ENCODE data around the gene RPS8. TPM values are rescaled to one million over a fixed set of nuclear protein-coding genes. Genes with fewer than 3 reads are reported as not detected.
"Not testable (repeated sequence)": the region's sequence is repeated elsewhere in the genome, so short reads cannot be mapped to it uniquely, and the experiment has no call there.

RPS8 gene
- total RNA-seq, 2 donors from 2014 or later = 1,070 to 1,127 TPM

DNA sequence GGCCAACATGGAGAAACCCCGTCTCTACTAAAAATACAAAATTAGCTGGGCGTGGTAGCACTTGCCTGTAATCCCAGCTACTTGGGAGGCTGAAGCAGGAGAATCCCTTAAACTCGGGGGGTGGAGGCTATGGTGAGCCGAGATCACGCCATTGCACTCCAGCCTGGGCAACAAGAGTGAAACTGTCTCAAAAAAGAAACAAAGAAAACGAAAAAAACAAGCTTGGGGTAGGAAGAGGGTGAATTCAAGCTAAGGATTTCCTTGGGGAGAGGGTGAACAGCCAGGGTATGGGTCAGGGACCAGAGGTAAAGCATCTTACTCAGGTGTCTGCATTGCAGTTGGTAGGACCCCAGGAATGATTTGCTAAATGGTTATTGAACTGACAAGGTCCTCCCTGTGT, 8.9 kb upstream of the RPS8 start:
- not testable (repeated sequence) for H3K27ac Mint-ChIP-seq; H3K4me1 Mint-ChIP-seq (ENCODE audit: low read depth in 2 of 2); H3K36me3 Mint-ChIP-seq; H3K9me3 Mint-ChIP-seq; H3K4me3 Mint-ChIP-seq; ATAC-seq; H3K27me3 Mint-ChIP-seq; DNase-seq (ENCODE audit: low spot score)

DNA sequence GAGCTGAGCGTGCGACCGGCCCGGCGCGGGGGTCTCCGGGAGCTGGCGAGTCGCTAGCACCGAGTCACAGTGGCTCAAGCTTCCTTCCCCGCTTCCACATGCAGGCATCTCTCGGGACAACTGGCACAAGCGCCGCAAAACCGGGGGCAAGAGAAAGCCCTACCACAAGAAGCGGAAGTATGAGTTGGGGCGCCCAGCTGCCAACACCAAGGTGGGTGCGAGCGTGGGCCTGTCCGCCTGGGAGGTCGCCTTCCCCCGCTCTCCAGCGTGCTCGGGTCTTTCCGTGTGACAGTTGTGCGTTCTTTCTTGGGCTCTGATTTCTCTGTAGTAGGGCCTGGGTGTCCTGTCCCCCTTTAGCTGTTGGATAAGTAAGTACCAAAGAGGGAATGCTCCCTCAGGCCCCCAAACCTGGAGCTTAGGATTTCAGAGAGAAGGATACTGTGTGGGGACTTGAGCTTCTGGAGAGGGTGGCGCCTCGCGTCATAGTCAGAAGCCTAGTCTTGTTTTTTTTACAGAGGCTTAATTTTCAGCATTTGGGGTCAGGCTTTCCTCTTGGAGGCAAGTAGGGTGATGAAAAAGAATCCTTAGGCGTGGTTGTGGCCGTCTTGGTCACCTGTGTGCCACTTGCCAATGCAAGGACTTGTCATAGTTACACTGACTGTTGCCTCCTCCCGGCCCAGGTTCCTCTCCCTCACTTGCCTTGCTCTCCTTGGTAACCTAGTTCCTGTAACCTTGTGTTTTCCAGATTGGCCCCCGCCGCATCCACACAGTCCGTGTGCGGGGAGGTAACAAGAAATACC, 790 bp downstream of the RPS8 start:
- ATAC-seq (peak; percentile 46 to 53), DNase-seq (ENCODE audit: low spot score) (peak; percentile 62)
- peak overlapping the region; percentile 97 for H3K4me3 Mint-ChIP-seq
- peaks cover 35% of the 10 kb centered on the region for H3K36me3 Mint-ChIP-seq
- peak overlapping the region; percentile 93 to 95 for H3K27ac Mint-ChIP-seq
- no peaks in the 10 kb centered on the region for H3K9me3 Mint-ChIP-seq
- H3K4me1 Mint-ChIP-seq (ENCODE audit: low read depth in 2 of 2) = peaks cover 33 to 39% of the 10 kb centered on the region in 2 donors
- no peaks in the 10 kb centered on the region for H3K27me3 Mint-ChIP-seq

DNA sequence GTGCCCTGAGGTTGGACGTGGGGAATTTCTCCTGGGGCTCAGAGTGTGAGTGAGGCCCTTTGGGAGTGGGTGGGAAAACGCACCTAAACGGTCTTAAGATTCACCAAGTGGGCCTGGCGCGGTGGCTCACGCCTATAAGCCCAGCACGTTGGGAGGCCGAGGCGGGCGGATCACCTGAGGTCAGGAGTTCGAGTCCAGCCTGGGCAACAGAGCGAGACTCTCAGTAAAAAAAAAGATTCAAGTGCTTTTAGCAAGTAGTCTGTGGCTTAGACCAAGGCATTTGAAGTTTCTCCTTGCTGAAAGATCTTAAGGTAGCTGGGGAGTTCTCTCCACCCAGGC, 1.4 kb downstream of the RPS8 start:
- Mint-ChIP-seq H3K36me3 (peaks cover 41% of the 10 kb centered on the region), H3K27me3 (no peaks in the 10 kb centered on the region), H3K4me1 (ENCODE audit: low read depth in 2 of 2) (peaks cover 38 to 45% of the 10 kb centered on the region in 2 donors), H3K27ac (peak overlapping the region; percentile 93 to 95), H3K9me3 (no peaks in the 10 kb centered on the region), H3K4me3 (peak overlapping the region; percentile 97)
- ATAC-seq (no peak), DNase-seq (ENCODE audit: low spot score) (peak; percentile 60)

DNA sequence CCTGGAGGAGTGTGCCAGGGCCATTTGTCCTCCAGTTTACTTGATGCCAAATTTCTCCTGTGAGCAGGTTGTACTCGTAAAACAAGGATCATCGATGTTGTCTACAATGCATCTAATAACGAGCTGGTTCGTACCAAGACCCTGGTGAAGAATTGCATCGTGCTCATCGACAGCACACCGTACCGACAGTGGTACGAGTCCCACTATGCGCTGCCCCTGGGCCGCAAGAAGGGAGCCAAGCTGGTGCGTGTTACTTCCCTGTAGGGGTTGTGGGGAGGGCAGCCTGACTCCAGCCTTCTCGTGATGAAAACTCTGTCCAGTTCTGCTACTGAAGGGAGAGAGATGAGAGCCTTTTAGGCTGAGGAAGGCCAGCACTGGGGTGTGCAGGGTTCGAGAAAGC, 2.2 kb downstream of the RPS8 start:
- H3K4me3 Mint-ChIP-seq = peak overlapping the region; percentile 97
- H3K27ac Mint-ChIP-seq = peak overlapping the region; percentile 93 to 95
- DNase-seq (ENCODE audit: low spot score) = peak; percentile 16
- no peaks in the 10 kb centered on the region for H3K9me3 Mint-ChIP-seq
- no peak for ATAC-seq
- peaks cover 42% of the 10 kb centered on the region for H3K36me3 Mint-ChIP-seq
- H3K4me1 Mint-ChIP-seq (ENCODE audit: low read depth in 2 of 2) = peaks cover 38 to 45% of the 10 kb centered on the region in 2 donors
- H3K27me3 Mint-ChIP-seq = no peaks in the 10 kb centered on the region

DNA sequence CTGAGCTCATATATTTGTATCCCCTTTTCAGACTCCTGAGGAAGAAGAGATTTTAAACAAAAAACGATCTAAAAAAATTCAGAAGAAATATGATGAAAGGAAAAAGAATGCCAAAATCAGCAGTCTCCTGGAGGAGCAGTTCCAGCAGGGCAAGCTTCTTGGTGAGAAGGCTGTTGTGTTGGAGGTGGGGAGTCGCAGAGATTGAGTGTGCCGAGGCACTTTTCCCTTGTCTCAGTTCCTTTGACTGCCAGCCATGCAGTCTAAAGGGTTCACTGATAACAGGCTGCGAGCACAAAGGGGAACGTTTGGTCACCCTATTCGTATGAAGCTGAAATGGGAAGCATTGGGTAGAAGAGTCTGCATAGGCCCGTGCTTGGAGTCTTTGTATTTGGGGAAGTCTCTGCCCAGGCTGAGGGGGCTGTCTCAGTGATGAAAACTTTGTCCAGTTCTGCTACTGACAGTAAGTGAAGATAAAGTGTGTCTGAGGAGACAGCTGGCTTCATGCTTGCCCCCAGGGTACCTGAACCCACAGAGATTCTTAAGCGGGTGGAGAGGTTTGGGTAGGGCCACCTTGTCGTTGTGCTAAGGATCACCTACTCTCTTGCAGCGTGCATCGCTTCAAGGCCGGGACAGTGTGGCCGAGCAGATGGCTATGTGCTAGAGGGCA, 2.8 kb downstream of the RPS8 start:
- H3K9me3 Mint-ChIP-seq = no peaks in the 10 kb centered on the region
- peak overlapping the region; percentile 93 to 95 for H3K27ac Mint-ChIP-seq
- H3K4me1 Mint-ChIP-seq (ENCODE audit: low read depth in 2 of 2) = peaks cover 38 to 45% of the 10 kb centered on the region in 2 donors
- no peak for ATAC-seq
- peaks cover 42% of the 10 kb centered on the region for H3K36me3 Mint-ChIP-seq
- no peaks in the 10 kb centered on the region for H3K27me3 Mint-ChIP-seq
- peak overlapping the region; percentile 97 for H3K4me3 Mint-ChIP-seq
- peak; percentile 25 for DNase-seq (ENCODE audit: low spot score)

DNA sequence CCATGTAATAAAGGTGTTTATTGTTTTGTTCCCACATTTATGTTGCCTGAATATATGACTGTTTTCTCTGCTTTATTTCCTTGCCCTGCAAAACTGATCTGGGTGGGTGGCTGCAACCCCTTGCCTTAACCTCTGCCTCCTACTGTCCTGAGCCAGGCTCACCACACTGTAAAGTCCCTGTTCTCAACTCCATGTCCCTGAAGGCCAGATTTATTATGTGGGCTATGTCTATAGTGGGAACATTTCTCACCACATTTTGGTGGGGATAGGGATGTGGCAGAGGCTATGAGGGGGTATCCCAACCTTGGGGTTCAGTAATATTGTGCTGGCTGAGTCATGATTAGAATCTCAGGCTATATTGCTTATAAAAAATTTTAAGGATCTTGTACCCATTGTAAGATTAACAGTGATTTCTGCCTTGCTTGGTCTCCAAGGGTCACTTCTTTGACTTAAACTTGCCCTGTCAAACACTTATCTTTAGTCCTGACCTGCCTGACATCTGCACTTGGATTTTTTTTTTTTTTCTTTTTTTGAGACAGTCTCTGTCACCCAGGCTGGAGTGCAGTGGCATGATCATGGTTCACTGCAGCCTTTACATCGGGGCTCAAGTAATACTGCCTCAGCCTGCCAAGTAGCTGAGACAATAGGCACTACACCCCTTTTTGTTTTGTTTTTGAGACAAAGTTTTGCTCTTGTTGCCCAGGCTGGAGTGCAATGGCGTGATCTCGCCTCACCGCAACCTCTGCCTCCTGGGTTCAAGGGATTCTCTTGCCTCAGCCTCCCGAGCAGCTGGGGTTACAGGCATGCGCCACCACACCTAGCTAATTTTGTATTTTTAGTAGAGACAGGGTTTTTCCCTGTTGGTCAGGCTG, 3.6 kb downstream of the RPS8 start:
- no peaks in the 10 kb centered on the region for H3K9me3 Mint-ChIP-seq
- no peaks in the 10 kb centered on the region for H3K27me3 Mint-ChIP-seq
- H3K36me3 Mint-ChIP-seq = peaks cover 42% of the 10 kb centered on the region
- ATAC-seq (no peak), DNase-seq (ENCODE audit: low spot score) (peak; percentile 16)
- peaks cover 42 to 51% of the 10 kb centered on the region in 2 donors for H3K4me1 Mint-ChIP-seq (ENCODE audit: low read depth in 2 of 2)
- peak overlapping the region; percentile 75 for H3K4me3 Mint-ChIP-seq
- peak overlapping the region; percentile 45 to 95 for H3K27ac Mint-ChIP-seq

DNA sequence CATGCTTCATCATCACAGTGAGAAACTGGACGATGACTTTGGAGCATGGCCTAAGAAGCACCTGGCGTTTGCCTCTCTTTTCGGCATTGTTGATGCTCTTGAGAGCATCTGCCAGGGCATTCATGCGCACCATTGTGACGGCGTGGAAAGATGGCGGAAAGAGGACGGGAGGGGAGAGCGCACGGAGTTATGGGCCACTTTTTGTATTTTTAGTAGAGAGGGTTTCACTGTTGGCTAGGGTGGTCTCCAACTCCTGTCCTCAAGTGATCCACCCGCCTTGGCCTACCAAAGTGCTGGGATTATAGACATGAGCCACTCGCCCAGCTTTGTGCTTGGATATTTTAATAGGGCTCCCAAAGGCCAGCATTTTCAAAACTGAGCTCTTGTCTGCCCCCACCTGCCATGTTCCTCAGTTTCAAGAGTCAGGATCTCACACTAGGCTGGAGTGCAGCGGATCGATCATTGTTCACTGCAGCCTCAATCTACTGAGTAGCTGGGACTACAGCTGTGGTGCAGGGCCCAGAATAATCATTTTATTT, 5.3 kb downstream of the RPS8 start:
- no peak for ATAC-seq
- no peak overlapping the region for H3K4me3 Mint-ChIP-seq
- H3K4me1 Mint-ChIP-seq (ENCODE audit: low read depth in 2 of 2) = peaks cover 43 to 52% of the 10 kb centered on the region in 2 donors
- H3K36me3 Mint-ChIP-seq = peaks cover 38% of the 10 kb centered on the region
- DNase-seq (ENCODE audit: low spot score) = no peak
- H3K9me3 Mint-ChIP-seq = no peaks in the 10 kb centered on the region
- no peak overlapping the region for H3K27ac Mint-ChIP-seq
- H3K27me3 Mint-ChIP-seq = no peaks in the 10 kb centered on the region

DNA sequence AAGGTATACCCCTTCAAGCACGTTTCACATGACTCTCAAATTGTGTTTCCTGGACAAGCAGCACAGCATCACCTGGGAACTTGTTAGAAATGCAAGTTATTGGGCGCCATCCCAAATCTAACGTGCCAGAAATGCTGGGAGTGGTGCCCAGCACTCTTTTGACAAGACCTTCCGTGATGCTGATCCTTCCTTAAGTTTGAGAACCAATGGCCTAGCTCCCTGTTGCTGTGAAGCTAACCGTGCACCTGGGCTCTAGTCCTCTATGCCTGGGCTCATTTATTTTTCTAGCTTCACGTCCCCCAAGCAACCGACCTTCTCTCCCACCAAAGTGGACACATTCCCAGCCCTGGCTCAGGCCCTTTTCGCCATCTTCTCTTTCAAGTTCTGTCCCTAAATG, 8.4 kb downstream of the RPS8 start:
- no peak for ATAC-seq
- no peak for DNase-seq (ENCODE audit: low spot score)
- no peaks in the 10 kb centered on the region for H3K9me3 Mint-ChIP-seq
- peak overlapping the region; percentile 76 for H3K4me3 Mint-ChIP-seq
- H3K27ac Mint-ChIP-seq = peak overlapping the region; percentile 43 to 53
- H3K36me3 Mint-ChIP-seq = peaks cover 20% of the 10 kb centered on the region
- H3K4me1 Mint-ChIP-seq (ENCODE audit: low read depth in 2 of 2) = peaks cover 28 to 30% of the 10 kb centered on the region in 2 donors
- no peaks in the 10 kb centered on the region for H3K27me3 Mint-ChIP-seq

DNA sequence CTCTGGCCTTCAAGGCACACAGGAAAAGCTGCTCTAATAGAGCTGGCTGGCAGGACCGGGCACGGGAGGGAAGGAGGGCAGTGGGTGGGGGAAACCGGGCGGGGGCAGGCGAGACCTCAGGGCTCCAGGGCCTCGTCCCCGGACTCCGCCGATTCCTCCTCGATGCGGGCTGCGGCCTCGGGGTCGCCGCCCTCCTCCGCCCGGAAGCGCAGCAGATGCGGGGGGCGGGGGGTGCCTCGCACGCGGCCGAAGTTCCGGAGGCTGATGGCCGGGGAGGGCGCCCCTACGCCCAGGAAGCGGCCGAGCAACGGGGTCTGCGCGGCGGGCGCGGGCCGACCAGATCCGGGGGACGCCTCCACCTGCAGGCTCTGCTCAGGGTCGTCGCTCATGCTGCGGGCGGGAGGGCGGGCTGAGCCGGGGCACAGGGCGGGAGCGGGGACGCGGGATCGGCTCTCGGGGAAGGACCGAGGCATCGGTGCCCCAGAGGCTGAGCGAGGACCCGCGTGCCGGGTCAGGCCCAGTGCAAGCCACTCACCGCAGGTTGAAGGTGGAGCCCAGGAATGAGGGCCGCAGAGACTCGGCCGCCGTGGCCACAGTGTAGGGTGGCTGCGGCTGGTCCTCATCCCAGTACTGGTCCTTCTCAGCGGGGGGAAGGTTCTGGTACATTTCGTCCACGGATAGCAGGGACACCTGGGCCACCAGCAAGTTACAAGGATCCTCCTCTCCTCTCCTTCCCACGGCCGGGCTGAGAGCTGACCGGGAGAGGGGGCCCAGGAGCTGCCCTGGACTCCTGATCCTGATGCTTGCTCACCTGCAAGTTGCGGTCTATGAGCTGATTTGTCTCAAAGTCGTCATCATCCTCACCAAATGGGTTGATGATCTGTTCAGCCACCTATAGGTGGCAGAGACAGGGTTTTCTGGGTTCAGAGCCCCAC, 9.0 kb downstream of the RPS8 start:
- Mint-ChIP-seq H3K27me3 (no peaks in the 10 kb centered on the region), H3K9me3 (no peaks in the 10 kb centered on the region), H3K4me3 (peak overlapping the region; percentile 76), H3K27ac (peak overlapping the region; percentile 51 to 85), H3K4me1 (ENCODE audit: low read depth in 2 of 2) (peaks cover 26 to 28% of the 10 kb centered on the region in 2 donors), H3K36me3 (peaks cover 15% of the 10 kb centered on the region)
- DNase-seq (ENCODE audit: low spot score) = no peak
- peak; percentile 61 to 64 for ATAC-seq

DNA sequence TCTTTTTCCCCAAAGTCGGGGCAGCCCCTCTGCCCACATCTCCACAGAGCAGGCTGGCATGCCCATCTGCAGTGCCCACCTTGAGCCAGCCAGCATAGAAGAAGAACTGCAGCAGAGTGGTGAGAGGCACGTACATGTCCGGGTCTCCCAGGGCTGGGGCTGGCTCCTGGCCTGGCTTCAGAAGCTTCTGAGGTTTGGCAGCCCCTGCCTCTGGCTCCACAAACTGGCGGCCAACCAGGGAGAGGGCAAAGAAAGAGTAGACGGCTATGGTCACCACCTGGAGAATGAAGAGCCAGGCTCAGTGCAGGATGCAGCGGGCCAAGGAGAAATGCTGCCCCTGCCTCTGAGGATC, 9.7 kb downstream of the RPS8 start:
- H3K36me3 Mint-ChIP-seq = peaks cover 15% of the 10 kb centered on the region
- DNase-seq (ENCODE audit: low spot score) = no peak
- H3K27me3 Mint-ChIP-seq = no peaks in the 10 kb centered on the region
- peaks cover 26 to 28% of the 10 kb centered on the region in 2 donors for H3K4me1 Mint-ChIP-seq (ENCODE audit: low read depth in 2 of 2)
- no peaks in the 10 kb centered on the region for H3K9me3 Mint-ChIP-seq
- ATAC-seq = no peak
- peak overlapping the region; percentile 70 for H3K4me3 Mint-ChIP-seq
- H3K27ac Mint-ChIP-seq = peak overlapping the region; percentile 51 to 85

DNA sequence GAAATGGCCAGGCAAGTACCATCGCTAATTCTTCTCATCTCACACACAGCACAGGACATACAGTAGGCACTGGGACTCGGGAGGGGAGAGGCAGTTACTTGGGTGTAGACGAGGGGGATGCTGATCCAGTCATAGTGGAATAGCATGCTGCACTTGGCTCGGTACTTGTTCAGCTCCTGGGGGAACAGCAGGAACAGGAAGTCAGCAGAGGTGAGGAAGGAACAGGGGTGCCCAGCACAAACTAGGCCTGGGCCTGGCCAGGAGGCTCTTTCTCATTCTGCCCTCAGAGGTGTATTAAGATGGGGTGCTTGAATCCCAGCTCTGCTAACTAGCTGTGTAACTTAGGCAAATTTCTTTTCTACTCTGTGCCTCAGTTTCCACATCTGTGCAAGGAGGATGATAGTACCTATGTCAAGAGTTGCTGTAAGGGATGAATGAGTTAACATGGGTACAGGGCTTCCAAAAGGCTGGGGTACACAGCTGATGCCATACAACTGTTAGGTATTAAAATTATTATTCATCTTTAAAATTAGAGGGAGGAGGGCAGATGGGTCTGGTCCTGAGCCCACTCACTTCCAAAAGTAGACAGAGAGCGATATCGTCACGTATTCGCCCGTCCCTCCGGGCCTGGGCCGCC, 10.3 kb downstream of the RPS8 start:
- Mint-ChIP-seq H3K27me3 (no peaks in the 10 kb centered on the region), H3K4me1 (ENCODE audit: low read depth in 2 of 2) (peaks cover 24 to 28% of the 10 kb centered on the region in 2 donors), H3K4me3 (peak overlapping the region; percentile 70), H3K27ac (peak overlapping the region; percentile 51 to 85), H3K36me3 (peaks cover 9% of the 10 kb centered on the region), H3K9me3 (no peaks in the 10 kb centered on the region)
- no peak for ATAC-seq
- DNase-seq (ENCODE audit: low spot score) = no peak

DNA sequence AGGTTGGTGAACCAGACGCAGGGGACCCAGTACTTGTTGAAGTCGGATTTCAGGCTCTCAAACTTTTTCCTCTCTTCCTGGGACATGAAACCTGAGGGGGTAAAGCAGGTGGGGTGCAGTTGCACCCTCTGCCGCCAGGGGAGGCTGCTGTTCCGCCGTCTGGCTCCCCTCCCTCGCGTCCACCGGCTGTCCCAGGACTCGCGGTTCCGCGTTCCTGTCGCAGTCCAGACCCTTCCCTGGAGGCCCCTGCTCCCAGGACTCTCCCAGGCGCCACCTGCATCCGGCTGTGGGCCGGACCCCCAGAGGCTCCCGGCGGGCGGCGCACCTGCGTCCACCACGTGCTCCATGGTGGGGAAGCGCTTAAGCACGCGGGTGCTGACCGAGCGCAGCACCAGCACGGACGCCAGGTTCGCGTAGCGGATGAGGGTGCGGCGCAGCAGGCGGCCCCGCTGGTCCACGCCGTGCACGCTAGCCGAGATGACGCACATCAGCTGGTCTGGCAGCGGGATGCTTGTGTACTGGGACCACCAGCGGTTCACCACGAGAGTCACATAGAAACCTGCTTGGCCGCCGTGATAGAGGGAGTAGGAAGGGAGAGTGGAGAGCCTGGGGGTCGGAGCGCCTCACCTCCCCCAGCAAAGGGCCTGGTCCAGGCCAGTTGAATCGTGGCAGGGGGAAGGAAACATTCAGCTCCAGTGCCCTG, 10.9 kb downstream of the RPS8 start:
- Mint-ChIP-seq H3K27me3 (no peaks in the 10 kb centered on the region), H3K4me3 (peak overlapping the region; percentile 70), H3K27ac (peak overlapping the region; percentile 37 to 85), H3K9me3 (no peaks in the 10 kb centered on the region), H3K36me3 (peaks cover 5% of the 10 kb centered on the region), H3K4me1 (ENCODE audit: low read depth in 2 of 2) (peaks cover 22 to 26% of the 10 kb centered on the region in 2 donors)
- DNase-seq (ENCODE audit: low spot score) (peak; percentile 79), ATAC-seq (peak; percentile 77 to 81)

Measured in natural killer cell treated with Interleukin-12 subunit alpha and Interleukin-12 subunit beta and Interleukin-15 and Interleukin-18, amount 100 ng/mL, for 72 hours (primary cell).